ENCODE data around the gene GPATCH1.

DNA sequence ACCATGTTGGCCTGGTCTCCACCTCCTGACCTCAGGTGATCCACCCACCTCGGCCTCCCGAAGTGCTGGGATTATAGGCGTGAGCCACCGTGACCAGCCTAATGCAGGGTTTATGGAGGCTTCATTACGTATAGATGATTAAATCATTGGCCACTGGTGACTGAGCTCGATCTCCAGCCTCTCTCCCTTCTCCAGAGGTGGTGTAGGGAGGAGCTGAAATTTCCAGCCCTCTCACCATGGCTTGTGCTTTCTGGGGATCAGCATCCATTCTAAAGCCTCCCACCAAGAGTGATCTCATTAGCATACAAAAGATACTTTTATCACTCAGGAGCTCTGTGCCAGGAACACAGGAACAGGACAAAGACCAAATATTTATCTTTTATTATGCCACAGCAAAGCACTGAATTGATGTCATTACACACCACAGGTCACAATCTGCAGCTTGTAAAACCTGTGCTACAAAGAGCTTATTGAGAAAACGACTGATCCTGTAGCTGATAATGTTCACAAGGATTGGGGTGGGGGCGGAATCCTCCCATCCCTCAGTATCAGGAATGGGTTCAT lies 48.7 kb upstream of the GPATCH1 start:
- TF ChIP-seq, protein P1, sequence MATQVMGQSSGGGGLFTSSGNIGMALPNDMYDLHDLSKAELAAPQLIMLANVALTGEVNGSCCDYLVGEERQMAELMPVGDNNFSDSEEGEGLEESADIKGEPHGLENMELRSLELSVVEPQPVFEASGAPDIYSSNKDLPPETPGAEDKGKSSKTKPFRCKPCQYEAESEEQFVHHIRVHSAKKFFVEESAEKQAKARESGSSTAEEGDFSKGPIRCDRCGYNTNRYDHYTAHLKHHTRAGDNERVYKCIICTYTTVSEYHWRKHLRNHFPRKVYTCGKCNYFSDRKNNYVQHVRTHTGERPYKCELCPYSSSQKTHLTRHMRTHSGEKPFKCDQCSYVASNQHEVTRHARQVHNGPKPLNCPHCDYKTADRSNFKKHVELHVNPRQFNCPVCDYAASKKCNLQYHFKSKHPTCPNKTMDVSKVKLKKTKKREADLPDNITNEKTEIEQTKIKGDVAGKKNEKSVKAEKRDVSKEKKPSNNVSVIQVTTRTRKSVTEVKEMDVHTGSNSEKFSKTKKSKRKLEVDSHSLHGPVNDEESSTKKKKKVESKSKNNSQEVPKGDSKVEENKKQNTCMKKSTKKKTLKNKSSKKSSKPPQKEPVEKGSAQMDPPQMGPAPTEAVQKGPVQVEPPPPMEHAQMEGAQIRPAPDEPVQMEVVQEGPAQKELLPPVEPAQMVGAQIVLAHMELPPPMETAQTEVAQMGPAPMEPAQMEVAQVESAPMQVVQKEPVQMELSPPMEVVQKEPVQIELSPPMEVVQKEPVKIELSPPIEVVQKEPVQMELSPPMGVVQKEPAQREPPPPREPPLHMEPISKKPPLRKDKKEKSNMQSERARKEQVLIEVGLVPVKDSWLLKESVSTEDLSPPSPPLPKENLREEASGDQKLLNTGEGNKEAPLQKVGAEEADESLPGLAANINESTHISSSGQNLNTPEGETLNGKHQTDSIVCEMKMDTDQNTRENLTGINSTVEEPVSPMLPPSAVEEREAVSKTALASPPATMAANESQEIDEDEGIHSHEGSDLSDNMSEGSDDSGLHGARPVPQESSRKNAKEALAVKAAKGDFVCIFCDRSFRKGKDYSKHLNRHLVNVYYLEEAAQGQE (IDR thresholded peaks at IDR 0.05; ENCODE audit: insufficient read depth in 1 of 2, low read depth in 2 of 2, low read length in 1 of 2): no peak
- TF ChIP-seq SIN3A (IDR thresholded peaks at IDR 0.05; ENCODE audit: borderline replicate concordance, insufficient read depth, low read depth, low read length): no peak
- TF ChIP-seq, protein P2, sequence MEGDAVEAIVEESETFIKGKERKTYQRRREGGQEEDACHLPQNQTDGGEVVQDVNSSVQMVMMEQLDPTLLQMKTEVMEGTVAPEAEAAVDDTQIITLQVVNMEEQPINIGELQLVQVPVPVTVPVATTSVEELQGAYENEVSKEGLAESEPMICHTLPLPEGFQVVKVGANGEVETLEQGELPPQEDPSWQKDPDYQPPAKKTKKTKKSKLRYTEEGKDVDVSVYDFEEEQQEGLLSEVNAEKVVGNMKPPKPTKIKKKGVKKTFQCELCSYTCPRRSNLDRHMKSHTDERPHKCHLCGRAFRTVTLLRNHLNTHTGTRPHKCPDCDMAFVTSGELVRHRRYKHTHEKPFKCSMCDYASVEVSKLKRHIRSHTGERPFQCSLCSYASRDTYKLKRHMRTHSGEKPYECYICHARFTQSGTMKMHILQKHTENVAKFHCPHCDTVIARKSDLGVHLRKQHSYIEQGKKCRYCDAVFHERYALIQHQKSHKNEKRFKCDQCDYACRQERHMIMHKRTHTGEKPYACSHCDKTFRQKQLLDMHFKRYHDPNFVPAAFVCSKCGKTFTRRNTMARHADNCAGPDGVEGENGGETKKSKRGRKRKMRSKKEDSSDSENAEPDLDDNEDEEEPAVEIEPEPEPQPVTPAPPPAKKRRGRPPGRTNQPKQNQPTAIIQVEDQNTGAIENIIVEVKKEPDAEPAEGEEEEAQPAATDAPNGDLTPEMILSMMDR (IDR thresholded peaks at IDR 0.05): no peak
- no peak for TF ChIP-seq POLR2AphosphoS5 (IDR thresholded peaks at IDR 0.05; ENCODE audit: low read depth, low read length)
